NT2/D1 (cell line): ENCODE measurements around the gene CCDC134.

ENCODE experiments used
- SUZ12 ChIP-seq: IDR thresholded peaks from 2 replicates; pipeline ENCODE4 v1.6.1; 2011; ENCODE audit not compliant: insufficient read length, insufficient read depth; ENCODE audit errors: extremely low read depth
- YY1 ChIP-seq: IDR thresholded peaks from 2 replicates; pipeline ENCODE4 v1.6.1; 2011; ENCODE audit not compliant: insufficient read length, insufficient read depth
- ZNF274 ChIP-seq: IDR thresholded peaks from 2 replicates; pipeline ENCODE4 v1.6.1; 2011; ENCODE audit warnings: mild to moderate bottlenecking, low read depth, low read length

- TF ChIP-seq YY1: no peak
- TF ChIP-seq SUZ12: no peak
- TF ChIP-seq ZNF274: no peak
These were observed 21.2 kb downstream of the CCDC134 start for GRCh38 chr22:41821471-41822316.
